Panc1 (cell line): ENCODE data around the gene PLCH2. TPM values are rescaled to one million over a fixed set of nuclear protein-coding genes. Genes with fewer than 3 reads are reported as not detected.
A peak's percentile ranks its signal among the peaks of the same experiment; 100 is the strongest.

Experiments used
- ATAC-seq: fragments of 200-7000 bp; cut with Tn5 transposase; 2 replicates; pipeline ENCODE4 v1.9.1; 2020; ENCODE audit warnings: mild to moderate bottlenecking, moderate library complexity
- BruUV-seq: library from RNA; stranded (reverse); fragments of 400-500 nt; replicated peaks from 2 replicates; lab custom pipeline; 2021; lab: Mats Ljungman, UMichigan
- CTCF ChIA-PET: fragments of 300-600 bp; sonication (Branson Sonifier 250); formaldehyde crosslinking; loops from one replicate; lab custom pipeline; 2022; ENCODE audit warnings: antibody characterized with exemption; lab: Charles Lee
- POLR2A ChIA-PET: fragments of 300-600 bp; sonication (Branson Sonifier 250); formaldehyde crosslinking; loops from one replicate; lab custom pipeline; 2022; ENCODE audit warnings: antibody characterized with exemption; lab: Charles Lee
- DNase-seq: peaks from one replicate; pipeline ENCODE4 v3.0.0-alpha.2; 2010; ENCODE audit warnings: low read depth, low spot score
- H3K27ac ChIP-seq: 2 replicates; pipeline ENCODE4 v1.5.1; 2011; ENCODE audit warnings: mild to moderate bottlenecking, low read length, inconsistent platforms
- H3K27me3 ChIP-seq: fragments of 200-500 bp; sonication (Bioruptor generic); 2 replicates; pipeline ENCODE4 v1.6.0; 2014; ENCODE audit warnings: low read length, inconsistent platforms; ENCODE audit not compliant: control insufficient read depth, insufficient read depth
- H3K36me3 ChIP-seq: fragments of 200-500 bp; sonication (Bioruptor generic); 2 replicates; pipeline ENCODE4 v1.5.1; 2014; ENCODE audit warnings: inconsistent platforms, mild to moderate bottlenecking, low read length, moderate library complexity; ENCODE audit not compliant: control insufficient read depth, insufficient read depth
- H3K4me1 ChIP-seq: 2 replicates; pipeline ENCODE4 v1.5.1; 2011; ENCODE audit warnings: inconsistent platforms, mild to moderate bottlenecking, low read length, moderate library complexity; ENCODE audit not compliant: control insufficient read depth, insufficient read depth
- H3K4me3 ChIP-seq, 2 experiments: 2 replicates each; pipeline ENCODE4 v1.5.1; 2011 to 2012; ENCODE audit warnings: low read depth in 2 of 2, low read length in 2 of 2, mild to moderate bottlenecking in 2 of 2, inconsistent platforms in 1 of 2, moderate library complexity in 1 of 2
- H3K9me3 ChIP-seq: fragments of 200-500 bp; sonication (Bioruptor generic); 2 replicates; pipeline ENCODE4 v1.5.1; 2014; ENCODE audit warnings: low read depth, mild to moderate bottlenecking, inconsistent platforms, low read length, moderate library complexity; ENCODE audit not compliant: control insufficient read depth, insufficient read depth
- CTCF ChIP-seq: fragments of 450-650 bp; IDR thresholded peaks from 2 replicates; pipeline ENCODE4 v1.5.1; 2017; ENCODE audit warnings: mild to moderate bottlenecking
- POLR2AphosphoS5 ChIP-seq: IDR thresholded peaks from 2 replicates; pipeline ENCODE4 v1.6.1; 2012; ENCODE audit warnings: mild to moderate bottlenecking, low read depth, low read length, moderate library complexity
- REST ChIP-seq, 2 experiments: IDR thresholded peaks; 2 replicates each; pipeline ENCODE4 v1.6.1; 2011 to 2012; ENCODE audit warnings: low read depth in 2 of 2, control low read depth in 1 of 2, low read length in 1 of 2, mild to moderate bottlenecking in 1 of 2, moderate library complexity in 1 of 2; ENCODE audit not compliant: insufficient read depth in 1 of 2
- SIN3A ChIP-seq: IDR thresholded peaks from 2 replicates; pipeline ENCODE4 v1.6.1; 2012; ENCODE audit warnings: low read depth, mild to moderate bottlenecking, low read length, moderate library complexity, borderline replicate concordance; ENCODE audit not compliant: insufficient read depth
- TCF7L2 ChIP-seq: IDR thresholded peaks from 2 replicates; pipeline ENCODE4 v1.6.1; 2011; ENCODE audit warnings: mild to moderate bottlenecking, low read depth, low read length, inconsistent platforms
- in situ Hi-C: cut with HindIII; loops from 2 replicates; pipeline ENCODE4 v1.10.0; 2016; ENCODE audit warnings: low sequenced_read_pairs, low pct_unique_long_range_greater_than_20kb
- intact Hi-C: fragments of 100-400 bp; cut with micrococcal nuclease; formaldehyde crosslinking; loops from one replicate; pipeline ENCODE4 v1.10.0; 2022; ENCODE audit not compliant: unreplicated experiment
- total RNA-seq: library from RNA; stranded (reverse); gene quantifications from one replicate; pipeline ENCODE4 v1.2.1, GENCODE V29; 2021; ENCODE audit not compliant: unreplicated experiment

Gene PLCH2
- total RNA-seq, 1 experiment from 2014 or later = 41.2 TPM

GRCh38 chr1:2526824-2527555 lies 50.9 kb downstream of the PLCH2 start:
- in situ Hi-C loops (no loop called here), intact Hi-C loops (no loop called here)
- no TSS peak for BruUV-seq
- 0 out of 2 replicates have a peak overlapping the region, but pooled peaks have one; percentile 57 for H3K27ac ChIP-seq
- TF ChIP-seq POLR2AphosphoS5 = no peak
- TF ChIP-seq CTCF = no peak
- TF ChIP-seq SIN3A = no peak
- TF ChIP-seq TCF7L2 = no peak
- no peak for TF ChIP-seq REST (IDR thresholded peaks at IDR 0.05; ENCODE audit: insufficient read depth in 1 of 2, low read depth in 2 of 2, low read length in 1 of 2)
- DNase-seq (no peak), ATAC-seq (peak; percentile 5)
- peak overlapping the region; percentile 9 to 32; a peak in 2 of 4 replicates for H3K4me3 ChIP-seq
- ChIA-PET CTCF (no interaction called here), POLR2A (interaction anchor here (0.5 to 0.6 kb wide), 4 partner anchors 9 to 531 kb away, joined by 3 to 10 read pairs (median 4); no protein-coding TSS in a partner anchor)
- H3K36me3 ChIP-seq = no peaks in the 10 kb centered on the region; the same call in 1 of the 2 replicates
- no peaks in the 10 kb centered on the region for H3K27me3 ChIP-seq
- H3K9me3 ChIP-seq = no peaks in the 10 kb centered on the region
- peaks cover 50% of the 10 kb centered on the region for H3K4me1 ChIP-seq

GRCh38 chr1:2527556-2527860 lies 51.4 kb downstream of the PLCH2 start:
- H3K36me3 ChIP-seq = no peaks in the 10 kb centered on the region; the same call in 1 of the 2 replicates
- intact Hi-C loops = no loop called here
- BruUV-seq = no TSS peak
- no peaks in the 10 kb centered on the region for H3K9me3 ChIP-seq
- no peak for TF ChIP-seq SIN3A
- POLR2A ChIA-PET = interaction anchor here (0.5 kb wide), 1 partner anchor 531 kb away, joined by 10 read pairs; no protein-coding TSS in a partner anchor
- H3K27ac ChIP-seq = no peak overlapping the region
- no peaks in the 10 kb centered on the region for H3K27me3 ChIP-seq
- H3K4me1 ChIP-seq = peaks cover 50% of the 10 kb centered on the region
- in situ Hi-C loops = no loop called here
- ATAC-seq (no peak), DNase-seq (no peak)
- H3K4me3 ChIP-seq = no peak overlapping the region
- CTCF ChIA-PET = no interaction called here

- H3K27me3 ChIP-seq = no peaks in the 10 kb centered on the region
- BruUV-seq = no TSS peak
- TF ChIP-seq POLR2AphosphoS5 = no peak
- TF ChIP-seq CTCF = no peak
- no peak for TF ChIP-seq REST (IDR thresholded peaks at IDR 0.05; ENCODE audit: insufficient read depth in 1 of 2, low read depth in 2 of 2, low read length in 1 of 2)
- TF ChIP-seq TCF7L2 = no peak
- TF ChIP-seq SIN3A = no peak
- H3K9me3 ChIP-seq = no peaks in the 10 kb centered on the region
- in situ Hi-C loops (no loop called here), intact Hi-C loops (no loop called here)
- no peak overlapping the region for H3K4me3 ChIP-seq
- no peak for DNase-seq
- POLR2A ChIA-PET = no interaction called here
- H3K27ac ChIP-seq = no peak overlapping the region
- ATAC-seq = no peak
- CTCF ChIA-PET = no interaction called here
- peaks cover 49% of the 10 kb centered on the region for H3K4me1 ChIP-seq
- H3K36me3 ChIP-seq = no peaks in the 10 kb centered on the region; the same call in 1 of the 2 replicates
These were observed 51.9 kb downstream of the PLCH2 start for GRCh38 chr1:2528016-2528415.
